A673 (cell line): ENCODE results near the gene KLHL35. TPM values are rescaled to one million over a fixed set of nuclear protein-coding genes. Genes with fewer than 3 reads are reported as not detected.

ENCODE experiments used
- BruUV-seq: library from RNA; stranded (reverse); fragments of 400-500 nt; replicated peaks from 2 replicates; lab custom pipeline; 2021; lab: Mats Ljungman, UMichigan
- CTCF ChIA-PET: fragments of 300-600 bp; sonication (Branson Sonifier 250); formaldehyde crosslinking; loops from one replicate; lab custom pipeline; 2022; ENCODE audit warnings: antibody characterized with exemption; lab: Charles Lee
- POLR2A ChIA-PET: fragments of 300-600 bp; sonication (Branson Sonifier 250); formaldehyde crosslinking; loops from one replicate; lab custom pipeline; 2022; ENCODE audit warnings: antibody characterized with exemption; ENCODE audit not compliant: low non-redundant PET; lab: Charles Lee
- DNase-seq: peaks from one replicate; pipeline ENCODE4 v3.0.0-alpha.2; 2015; ENCODE audit warnings: low spot score
- H3K27ac ChIP-seq: fragments of 200-600 bp; sonication (generic); 2 replicates; pipeline ENCODE4 v1.5.1; 2016; ENCODE audit warnings: mixed run types, low read depth, mild to moderate bottlenecking, mixed read lengths, antibody characterized with exemption, low read length; ENCODE audit not compliant: poor library complexity, severe bottlenecking
- H3K27me3 ChIP-seq: fragments of 200-600 bp; sonication (generic); replicated peaks from 2 replicates; pipeline ENCODE4 v1.6.1; 2017; ENCODE audit warnings: mixed run types, low read depth, mild to moderate bottlenecking, mixed read lengths, antibody characterized with exemption, low read length; ENCODE audit not compliant: insufficient read depth, poor library complexity
- H3K36me3 ChIP-seq: fragments of 200-600 bp; sonication (generic); 2 replicates; pipeline ENCODE4 v1.6.1; 2016; ENCODE audit warnings: mixed run types, mild to moderate bottlenecking, mixed read lengths, antibody characterized with exemption, low read length; ENCODE audit not compliant: insufficient read depth, poor library complexity, severe bottlenecking
- H3K4me1 ChIP-seq: fragments of 200-600 bp; sonication (generic); 2 replicates; pipeline ENCODE4 v1.6.1; 2017; ENCODE audit warnings: mixed run types, mild to moderate bottlenecking, mixed read lengths, antibody characterized with exemption, low read length; ENCODE audit not compliant: insufficient read depth, poor library complexity, severe bottlenecking
- H3K4me3 ChIP-seq: fragments of 200-600 bp; sonication (generic); 2 replicates; pipeline ENCODE4 v1.5.1; 2016; ENCODE audit warnings: low read depth, mixed run types, mild to moderate bottlenecking, mixed read lengths, low read length; ENCODE audit not compliant: poor library complexity, severe bottlenecking
- H3K9me3 ChIP-seq: fragments of 200-600 bp; sonication (generic); 2 replicates; pipeline ENCODE4 v1.6.1; 2016; ENCODE audit warnings: mixed run types, low read depth, mild to moderate bottlenecking, mixed read lengths, antibody characterized with exemption, low read length; ENCODE audit not compliant: poor library complexity, severe bottlenecking
- EZH2 ChIP-seq: fragments of 200-600 bp; sonication (generic); IDR thresholded peaks from 2 replicates; pipeline ENCODE4 v1.6.1; 2017; ENCODE audit warnings: borderline replicate concordance, low read depth, mild to moderate bottlenecking, mixed read lengths, antibody characterized with exemption, low read length; ENCODE audit not compliant: poor library complexity, severe bottlenecking
- intact Hi-C: fragments of 100-400 bp; cut with micrococcal nuclease; formaldehyde crosslinking; loops from one replicate; pipeline ENCODE4 v1.10.0; 2022; ENCODE audit not compliant: unreplicated experiment
- total RNA-seq: library from RNA; stranded (reverse); gene quantifications from 2 replicates; pipeline ENCODE4 v1.2.3, GENCODE V29; 2021
- TF ChIP-seq, protein P1 (sequence below): fragments of 300-800, 200-600 bp; sonication (generic); conservative IDR thresholded peaks from 2 replicates; pipeline ENCODE4 v1.5.1; 2017; ENCODE audit warnings: low read depth, mild to moderate bottlenecking, antibody characterized with exemption, low read length, moderate library complexity, mixed read lengths

The KLHL35 gene
- total RNA-seq, 1 experiment from 2014 or later: 0.88 TPM

DNA sequence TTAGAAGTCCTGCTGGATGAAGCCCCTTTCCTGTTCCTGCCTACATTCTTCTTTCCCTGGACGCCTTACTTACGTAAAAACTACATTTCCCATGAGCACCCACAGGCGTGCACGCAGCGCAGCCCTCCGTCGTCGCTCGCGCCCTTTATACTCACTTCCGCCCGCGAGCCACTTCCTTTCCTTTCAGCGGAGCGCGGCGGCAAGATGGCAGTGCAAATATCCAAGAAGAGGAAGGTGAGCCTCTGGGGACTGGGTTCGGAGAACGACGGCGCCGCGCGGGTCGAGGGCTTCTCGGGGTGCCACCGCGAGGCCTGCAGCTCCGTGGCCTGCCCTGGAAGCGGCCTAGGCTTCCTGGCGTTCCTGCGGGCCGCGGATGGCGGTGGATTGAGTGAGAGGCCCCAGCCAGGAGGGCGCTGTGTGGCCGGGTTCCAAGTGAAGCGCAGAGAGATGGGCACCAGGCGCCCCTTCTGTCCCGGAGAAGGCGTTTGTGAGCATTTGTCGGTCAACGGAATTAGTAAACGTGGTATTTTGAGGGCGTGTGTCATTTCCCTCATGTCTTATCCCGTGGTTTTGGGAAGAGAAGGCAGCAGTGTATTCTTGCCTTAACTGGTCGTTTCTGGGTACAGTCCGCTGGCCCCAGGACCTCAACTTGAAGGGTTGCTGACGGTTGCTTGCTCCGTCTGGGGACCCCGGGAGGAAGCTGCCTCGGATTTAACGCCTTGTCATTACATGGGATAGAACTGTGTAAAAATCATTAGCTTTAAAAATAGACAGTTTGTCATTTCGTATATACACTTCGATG is 33.5 kb downstream of the KLHL35 start, which contains the start of gene RPS3:
RPS3 (plus strand) TSS at position 175 of the 802 bp plus-strand sequence; CDS start at position 205, 30 bp downstream.
- H3K27me3 ChIP-seq: no peaks in the 10 kb centered on the region
- intact Hi-C loops: no loop called here
- ChIA-PET POLR2A (interaction anchor here (0.6 kb wide), 2 partner anchors 159 to 210 kb away, joined by 3 to 4 read pairs; no protein-coding TSS in a partner anchor), CTCF (interaction anchor here (0.6 kb wide), 1 partner anchor 9 kb away, joined by 3 read pairs; no protein-coding TSS in a partner anchor)
- no peaks in the 10 kb centered on the region for H3K9me3 ChIP-seq
- H3K36me3 ChIP-seq: peaks cover 44% of the 10 kb centered on the region
- peak within 1 kb of the TSS; percentile 94 for H3K27ac ChIP-seq
- peaks cover 25% of the 10 kb centered on the region for H3K4me1 ChIP-seq
- DNase-seq: peak; percentile 98
- TSS peak; percentile 47 for BruUV-seq
- TF ChIP-seq, protein P1, sequence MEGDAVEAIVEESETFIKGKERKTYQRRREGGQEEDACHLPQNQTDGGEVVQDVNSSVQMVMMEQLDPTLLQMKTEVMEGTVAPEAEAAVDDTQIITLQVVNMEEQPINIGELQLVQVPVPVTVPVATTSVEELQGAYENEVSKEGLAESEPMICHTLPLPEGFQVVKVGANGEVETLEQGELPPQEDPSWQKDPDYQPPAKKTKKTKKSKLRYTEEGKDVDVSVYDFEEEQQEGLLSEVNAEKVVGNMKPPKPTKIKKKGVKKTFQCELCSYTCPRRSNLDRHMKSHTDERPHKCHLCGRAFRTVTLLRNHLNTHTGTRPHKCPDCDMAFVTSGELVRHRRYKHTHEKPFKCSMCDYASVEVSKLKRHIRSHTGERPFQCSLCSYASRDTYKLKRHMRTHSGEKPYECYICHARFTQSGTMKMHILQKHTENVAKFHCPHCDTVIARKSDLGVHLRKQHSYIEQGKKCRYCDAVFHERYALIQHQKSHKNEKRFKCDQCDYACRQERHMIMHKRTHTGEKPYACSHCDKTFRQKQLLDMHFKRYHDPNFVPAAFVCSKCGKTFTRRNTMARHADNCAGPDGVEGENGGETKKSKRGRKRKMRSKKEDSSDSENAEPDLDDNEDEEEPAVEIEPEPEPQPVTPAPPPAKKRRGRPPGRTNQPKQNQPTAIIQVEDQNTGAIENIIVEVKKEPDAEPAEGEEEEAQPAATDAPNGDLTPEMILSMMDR: peak; percentile 49
- no peak for TF ChIP-seq EZH2
- peak within 1 kb of the TSS; percentile 70 for H3K4me3 ChIP-seq

DNA sequence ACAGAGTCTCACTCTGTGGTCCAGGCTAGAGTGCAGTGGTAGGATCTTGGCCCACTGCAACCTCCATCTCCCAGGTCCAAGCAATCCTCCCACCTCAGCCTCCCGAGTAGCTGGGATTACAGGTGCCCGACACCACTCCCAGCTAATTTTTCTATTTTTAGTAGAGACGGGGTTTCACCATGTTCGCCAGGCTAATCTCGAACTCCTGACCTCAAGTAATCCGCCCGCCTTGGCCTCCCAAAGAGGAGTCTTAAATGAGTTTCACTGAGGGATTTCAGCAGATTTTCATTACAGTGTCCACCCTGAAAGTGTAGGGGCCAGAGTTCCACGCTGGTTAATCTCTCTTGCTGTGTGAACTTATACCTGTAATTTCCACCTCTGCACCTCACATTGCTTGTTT is 34.1 kb downstream of the KLHL35 start:
- no peaks in the 10 kb centered on the region for H3K27me3 ChIP-seq
- intact Hi-C loops: no loop called here
- no TSS peak for BruUV-seq
- ChIA-PET POLR2A (no interaction called here), CTCF (no interaction called here)
- DNase-seq: no peak
- H3K9me3 ChIP-seq: no peaks in the 10 kb centered on the region
- no peak overlapping the region for H3K27ac ChIP-seq
- peaks cover 37% of the 10 kb centered on the region for H3K36me3 ChIP-seq
- H3K4me3 ChIP-seq: peak overlapping the region; percentile 70
- no peak for TF ChIP-seq EZH2
- TF ChIP-seq, protein P1: no peak
- peaks cover 25% of the 10 kb centered on the region for H3K4me1 ChIP-seq

DNA sequence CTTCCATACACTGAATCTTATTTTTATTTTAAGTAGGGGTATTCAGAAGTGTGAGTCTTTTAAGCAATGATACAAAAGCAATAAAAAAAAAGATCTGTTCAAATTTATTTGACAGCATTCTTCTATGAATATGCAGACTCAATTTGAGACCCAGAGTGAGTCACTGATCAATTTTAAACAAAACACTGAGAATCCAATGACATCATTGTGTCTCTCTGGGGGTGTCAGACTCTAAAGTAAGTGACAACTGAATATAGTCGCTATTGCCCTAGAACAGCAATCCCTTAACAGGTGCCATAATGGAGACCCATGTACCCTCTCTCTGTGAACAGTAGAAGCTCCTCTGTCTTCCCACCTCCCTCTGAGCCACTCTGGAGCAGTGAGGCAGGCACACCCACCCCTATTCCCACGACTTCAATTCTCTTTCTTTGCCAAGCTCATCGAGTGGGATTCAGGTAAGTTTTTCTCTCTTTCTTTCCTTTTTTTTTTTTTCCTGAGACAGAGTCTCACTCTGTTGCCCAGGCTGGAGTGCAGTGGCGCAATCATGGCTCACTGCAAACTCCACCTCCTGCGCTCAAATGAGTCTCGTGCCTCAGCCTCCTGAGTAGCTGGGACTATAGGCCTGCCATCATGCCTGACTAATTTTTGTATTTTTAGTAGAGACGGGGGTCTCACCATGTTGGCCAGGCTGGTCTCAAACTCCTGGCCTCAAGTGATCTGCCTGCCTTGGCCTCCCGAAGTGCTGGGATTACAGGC is 38.7 kb downstream of the KLHL35 start:
- DNase-seq: no peak
- no peak overlapping the region for H3K27ac ChIP-seq
- no peak overlapping the region for H3K4me3 ChIP-seq
- CTCF ChIA-PET: no interaction called here
- H3K36me3 ChIP-seq: no peaks in the 10 kb centered on the region
- H3K4me1 ChIP-seq: no peaks in the 10 kb centered on the region
- no peaks in the 10 kb centered on the region for H3K9me3 ChIP-seq
- no TSS peak for BruUV-seq
- intact Hi-C loops: no loop called here
- H3K27me3 ChIP-seq: no peaks in the 10 kb centered on the region
- POLR2A ChIA-PET: interaction anchor here (0.7 kb wide), 1 partner anchor 13 kb away, joined by 3 read pairs; no protein-coding TSS in a partner anchor
- TF ChIP-seq, protein P1: no peak
- no peak for TF ChIP-seq EZH2
